Measurements from ENCODE around the gene CEP85. TPM values are rescaled to one million over a fixed set of nuclear protein-coding genes. Genes with fewer than 3 reads are reported as not detected.

Gene CEP85
- total RNA-seq, 2 donors from 2014 or later = 6.2 to 6.9 TPM

DNA sequence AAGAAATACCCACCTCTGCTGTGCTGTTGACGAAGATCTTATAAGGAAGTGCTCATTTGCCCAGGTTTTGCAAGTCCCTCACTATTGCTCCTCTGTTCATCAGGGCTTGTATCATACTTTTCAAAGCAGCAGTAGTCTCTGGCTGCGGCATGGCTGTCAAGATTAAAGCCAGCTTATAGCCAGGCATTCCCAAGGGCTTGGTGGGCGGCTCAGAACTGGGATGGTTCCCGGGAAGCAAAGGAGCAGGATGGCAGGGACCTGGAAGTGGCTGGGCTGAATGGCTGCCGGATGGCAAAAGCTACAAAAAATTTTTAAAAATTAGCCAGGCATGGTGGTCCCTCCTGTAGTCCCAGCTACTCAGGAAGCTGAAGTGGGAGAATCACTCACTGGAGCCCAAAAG, 29.2 kb downstream of the CEP85 start:
- no peak for TF ChIP-seq CTCF (IDR thresholded peaks at IDR 0.05)
- TF ChIP-seq POLR2A (IDR thresholded peaks at IDR 0.05) = no peak
- intact Hi-C loops (cut with DNase I) = no loop called here
- ATAC-seq (no peak), DNase-seq (no peak)
- no peak overlapping the region for H3K4me3 ChIP-seq
- no peaks in the 10 kb centered on the region for H3K4me1 ChIP-seq
- no peaks in the 10 kb centered on the region for H3K27me3 ChIP-seq
- no peak overlapping the region for H3K27ac ChIP-seq
- 90 to 91% methylated on average over 5 of the region's 5 CpGs for WGBS, 2 donors
- H3K36me3 ChIP-seq (replicated peaks in 1 of 2; ENCODE audit: insufficient read depth in 1 of 2, low read depth in 2 of 2) = peaks cover 0 to 9% of the 10 kb centered on the region in 2 donors
- H3K9me3 ChIP-seq = no peaks in the 10 kb centered on the region

DNA sequence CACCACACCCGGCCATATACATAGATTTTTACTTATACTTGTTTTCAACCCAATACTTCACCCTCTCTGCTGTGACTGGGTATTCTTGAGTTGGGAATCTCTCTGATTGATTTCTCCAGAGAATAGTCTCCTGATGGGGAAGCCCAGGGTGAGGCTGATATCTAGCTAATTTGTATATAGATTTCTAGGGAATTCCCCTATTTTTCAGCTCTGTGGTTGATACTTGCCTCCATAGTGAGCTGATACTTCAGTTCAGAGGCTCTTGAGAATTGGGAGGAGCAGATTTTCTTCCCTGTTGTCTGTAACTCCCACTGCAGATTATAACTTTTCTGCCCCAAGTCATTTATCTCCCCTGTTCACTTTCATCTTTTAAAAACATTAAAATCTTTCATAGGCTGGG, 31.4 kb downstream of the CEP85 start:
- Histone ChIP-seq H3K36me3 (replicated peaks in 1 of 2; ENCODE audit: insufficient read depth in 1 of 2, low read depth in 2 of 2) (peaks cover 0 to 8% of the 10 kb centered on the region in 2 donors), H3K4me1 (no peaks in the 10 kb centered on the region), H3K27ac (no peak overlapping the region), H3K4me3 (no peak overlapping the region), H3K27me3 (no peaks in the 10 kb centered on the region), H3K9me3 (no peaks in the 10 kb centered on the region)
- WGBS, 2 donors = 94 to 100% methylated on average over 1 of the region's 1 CpG
- ATAC-seq = no peak
- TF ChIP-seq POLR2A (IDR thresholded peaks at IDR 0.05) (no peak), CTCF (IDR thresholded peaks at IDR 0.05) (no peak)
- no peak for DNase-seq
- intact Hi-C loops (cut with DNase I) = no loop called here

GRCh38 chr1:26268290-26269197, 34.5 kb downstream of the CEP85 start:
- intact Hi-C loops (cut with DNase I) = no loop called here
- DNase-seq = no peak
- no peak overlapping the region for H3K4me3 ChIP-seq
- no peak for TF ChIP-seq CTCF (IDR thresholded peaks at IDR 0.05)
- TF ChIP-seq POLR2A (IDR thresholded peaks at IDR 0.05) = no peak
- ATAC-seq = no peak
- H3K9me3 ChIP-seq = no peaks in the 10 kb centered on the region
- H3K27me3 ChIP-seq = no peaks in the 10 kb centered on the region
- H3K27ac ChIP-seq = no peak overlapping the region
- 86 to 91% methylated on average over 9 of the region's 9 CpGs for WGBS, 2 donors
- H3K4me1 ChIP-seq = no peaks in the 10 kb centered on the region
- peaks cover 0 to 5% of the 10 kb centered on the region in 2 donors for H3K36me3 ChIP-seq (replicated peaks in 1 of 2; ENCODE audit: insufficient read depth in 1 of 2, low read depth in 2 of 2)

- Histone ChIP-seq H3K36me3 (replicated peaks in 1 of 2; ENCODE audit: insufficient read depth in 1 of 2, low read depth in 2 of 2) (peaks cover 0 to 5% of the 10 kb centered on the region in 2 donors), H3K4me3 (no peak overlapping the region), H3K4me1 (no peaks in the 10 kb centered on the region), H3K9me3 (no peaks in the 10 kb centered on the region), H3K27me3 (no peaks in the 10 kb centered on the region), H3K27ac (no peak overlapping the region)
- 95 to 99% methylated on average over 4 of the region's 4 CpGs for WGBS, 2 donors
- ATAC-seq (no peak), DNase-seq (no peak)
- intact Hi-C loops (cut with DNase I) = no loop called here
- TF ChIP-seq POLR2A (IDR thresholded peaks at IDR 0.05) (no peak), CTCF (IDR thresholded peaks at IDR 0.05) (no peak)
Observed at GRCh38 chr1:26269198-26269550, 35.2 kb downstream of the CEP85 start.
